Progenitor cell of endocrine pancreas (in vitro differentiated cells): Measurements from ENCODE around the gene PLGRKT. TPM values are rescaled to one million over a fixed set of nuclear protein-coding genes. Genes with fewer than 3 reads are reported as not detected.
A peak's percentile ranks its signal among the peaks of the same experiment; 100 is the strongest.
"Not testable (repeated sequence)": the region's sequence is repeated elsewhere in the genome, so short reads cannot be mapped to it uniquely, and the experiment has no call there.

Experiments used
- DNase-seq: peaks from one replicate; pipeline ENCODE4 v3.0.0; 2021; ENCODE audit warnings: low spot score; ENCODE audit not compliant: unreplicated experiment
- H3K27ac Mint-ChIP-seq: 2 replicates; pipeline ENCODE4 v1.8.0; 2021; ENCODE audit warnings: mild to moderate bottlenecking, moderate library complexity, mixed read lengths
- H3K27me3 Mint-ChIP-seq: 2 replicates; pipeline ENCODE4 v1.8.0; 2021; ENCODE audit warnings: mixed read lengths
- H3K36me3 Mint-ChIP-seq: 2 replicates; pipeline ENCODE4 v1.8.0; 2022; ENCODE audit warnings: mixed read lengths; ENCODE audit not compliant: insufficient read depth
- H3K4me1 Mint-ChIP-seq: 2 replicates; pipeline ENCODE4 v1.8.0; 2021; ENCODE audit warnings: low read depth, mixed read lengths
- H3K4me3 Mint-ChIP-seq: 2 replicates; pipeline ENCODE4 v1.8.0; 2021; ENCODE audit warnings: low read depth, mild to moderate bottlenecking, moderate library complexity, mixed read lengths
- H3K9me3 Mint-ChIP-seq: 2 replicates; pipeline ENCODE4 v1.8.0; 2021; ENCODE audit warnings: low read depth, mixed read lengths
- CTCF ChIP-seq: fragments of 200-600 bp; sonication (generic); IDR thresholded peaks from one replicate; pipeline ENCODE4 v1.5.0; 2021; ENCODE audit warnings: antibody characterized with exemption, mild to moderate bottlenecking; ENCODE audit not compliant: unreplicated experiment
- total RNA-seq: library from RNA; stranded (reverse); gene quantifications from 2 replicates; pipeline ENCODE4 v1.2.1, GENCODE V29; 2021

PLGRKT gene
- total RNA-seq, 1 donor from 2014 or later: 18.9 TPM

GRCh38 chr9:5355817-5356216 is 81.9 kb downstream of the PLGRKT start:
- no peaks in the 10 kb centered on the region for H3K4me1 Mint-ChIP-seq
- no peak overlapping the region for H3K27ac Mint-ChIP-seq
- no peaks in the 10 kb centered on the region for H3K27me3 Mint-ChIP-seq
- H3K9me3 Mint-ChIP-seq: no peaks in the 10 kb centered on the region
- TF ChIP-seq CTCF: no peak
- DNase-seq: no peak
- H3K36me3 Mint-ChIP-seq: no peaks in the 10 kb centered on the region
- no peak overlapping the region for H3K4me3 Mint-ChIP-seq

- Mint-ChIP-seq H3K27ac (no peak overlapping the region), H3K4me1 (no peaks in the 10 kb centered on the region), H3K4me3 (no peak overlapping the region), H3K36me3 (no peaks in the 10 kb centered on the region), H3K27me3 (no peaks in the 10 kb centered on the region), H3K9me3 (no peaks in the 10 kb centered on the region)
- no peak for DNase-seq
- TF ChIP-seq CTCF: no peak
These were observed 82.5 kb downstream of the PLGRKT start for GRCh38 chr9:5355226-5355625.

- Mint-ChIP-seq H3K4me1 (no peaks in the 10 kb centered on the region), H3K27me3 (no peaks in the 10 kb centered on the region), H3K36me3 (no peaks in the 10 kb centered on the region), H3K4me3 (no peak overlapping the region), H3K27ac (no peak overlapping the region), H3K9me3 (peaks cover 4% of the 10 kb centered on the region)
- no peak for DNase-seq
- no peak for TF ChIP-seq CTCF
These were observed 83.5 kb downstream of the PLGRKT start for GRCh38 chr9:5354184-5354583.

- DNase-seq: no peak
- Mint-ChIP-seq H3K4me3 (no peak overlapping the region), H3K27ac (no peak overlapping the region), H3K27me3 (no peaks in the 10 kb centered on the region), H3K9me3 (peaks cover 5% of the 10 kb centered on the region), H3K4me1 (no peaks in the 10 kb centered on the region), H3K36me3 (no peaks in the 10 kb centered on the region)
- TF ChIP-seq CTCF: no peak
These were observed 85.0 kb downstream of the PLGRKT start for GRCh38 chr9:5352637-5353248.

- H3K9me3 Mint-ChIP-seq, H3K4me1 Mint-ChIP-seq, H3K27me3 Mint-ChIP-seq, H3K36me3 Mint-ChIP-seq, DNase-seq: not testable (repeated sequence)
- Mint-ChIP-seq H3K4me3 (peak within 1 kb of the TSS; percentile 58), H3K27ac (peak within 1 kb of the TSS; percentile 90)
These were observed 98.4 kb downstream of the PLGRKT start, which contains the start of gene RLN1 for GRCh38 chr9:5338992-5339981. Gene RLN1 (minus strand): TSS chr9:5339876. CDS start chr9:5339746, 130 bp downstream.
